Muscle of leg (tissue), 16 donors: ENCODE measurements around the gene TMEM40. TPM values are rescaled to one million over a fixed set of nuclear protein-coding genes. Genes with fewer than 3 reads are reported as not detected.

Experiments used
- DNase-seq: peaks from one replicate; pipeline ENCODE4 v3.0.0; 2013
- H3K27ac ChIP-seq: one replicate; pipeline ENCODE4 v1.5.1; 2013; ENCODE audit warnings: mild to moderate bottlenecking, low read length, control low read depth
- H3K27me3 ChIP-seq: one replicate; pipeline ENCODE4 v1.6.1; 2013; ENCODE audit warnings: low read length; ENCODE audit not compliant: control insufficient read depth, insufficient read depth
- H3K36me3 ChIP-seq: one replicate; pipeline ENCODE4 v1.6.1; 2013; ENCODE audit warnings: low read length; ENCODE audit not compliant: control insufficient read depth, insufficient read depth
- H3K4me1 ChIP-seq: one replicate; pipeline ENCODE4 v1.6.1; 2013; ENCODE audit warnings: low read length; ENCODE audit not compliant: control insufficient read depth, insufficient read depth
- H3K4me3 ChIP-seq: one replicate; pipeline ENCODE4 v1.5.1; 2013; ENCODE audit warnings: low read length, control low read depth
- H3K9me3 ChIP-seq: replicated peaks from 2 replicates; pipeline ENCODE4 v1.6.1; 2013; ENCODE audit warnings: low read depth, low read length; ENCODE audit not compliant: control insufficient read depth
- WGBS: methylation state at CpG from one replicate; pipeline ENCODE4 v1.1.5; 2013; ENCODE audit warnings: missing lambda C conversion rate; ENCODE audit not compliant: insufficient coverage; 5-methylcytosine and 5-hydroxymethylcytosine counted together
- long read RNA-seq, 11 donors: transcript quantifications; one replicate each; lab custom pipeline, GENCODE V29; 2026
- polyA plus RNA-seq, 8 donors: library from polyadenylated mRNA; unstranded; fragments of 120-200 nt; gene quantifications; one replicate each; pipeline versions ENCODE4 v1.2.1 to v1.2.3, GENCODE V29; 2013; ENCODE audit warnings: inconsistent platforms in 1 of 8, low replicate concordance in 1 of 8; ENCODE audit not compliant: insufficient read length in 8 of 8, insufficient read depth in 1 of 8
- total RNA-seq: library from RNA; stranded (reverse); fragments of 120-200 nt; gene quantifications from one replicate; pipeline ENCODE4 v1.2.4, GENCODE V29; 2013

Gene TMEM40, protein sequence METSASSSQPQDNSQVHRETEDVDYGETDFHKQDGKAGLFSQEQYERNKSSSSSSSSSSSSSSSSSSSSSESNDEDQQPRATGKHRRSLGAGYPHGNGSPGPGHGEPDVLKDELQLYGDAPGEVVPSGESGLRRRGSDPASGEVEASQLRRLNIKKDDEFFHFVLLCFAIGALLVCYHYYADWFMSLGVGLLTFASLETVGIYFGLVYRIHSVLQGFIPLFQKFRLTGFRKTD
- total RNA-seq (6.4 TPM), polyA plus RNA-seq (10 to 100 TPM in 5 of 8 donors, 1 to 10 TPM in 3; 8.7 to 16.8 (median 12.8) TPM)
- long read RNA-seq, donor 1 = 0 reads
- long read RNA-seq, donor 2 = 0 reads
- long read RNA-seq, donor 3, transcript TMEM40-202 (12 exons, 2,308 nt) = major isoform, 5 of 8 reads
- long read RNA-seq, donor 3, partial matches to known transcripts = 0 of 8 reads
- long read RNA-seq, donor 3, other reads (novel, unspliced or antisense) = 0 of 8 reads
- long read RNA-seq, donor 4, partial matches to known transcripts = 0 of 8 reads
- long read RNA-seq, donor 4, other reads (novel, unspliced or antisense) = 0 of 8 reads
- long read RNA-seq, donor 5, partial matches to known transcripts = 0 of 6 reads
- long read RNA-seq, donor 5, other reads (novel, unspliced or antisense) = 0 of 6 reads
- long read RNA-seq, donor 6, partial matches to known transcripts = 0 of 4 reads
- long read RNA-seq, donor 6, other reads (novel, unspliced or antisense) = 0 of 4 reads
- long read RNA-seq, donor 7, partial matches to known transcripts = 0 of 3 reads
- long read RNA-seq, donor 7, other reads (novel, unspliced or antisense) = 0 of 3 reads
- long read RNA-seq, donor 8, partial matches to known transcripts = 0 of 4 reads
- long read RNA-seq, donor 8, other reads (novel, unspliced or antisense) = 0 of 4 reads
- long read RNA-seq, donor 9, partial matches to known transcripts = 0 of 5 reads
- long read RNA-seq, donor 9, other reads (novel, unspliced or antisense) = 0 of 5 reads
- long read RNA-seq, donor 10, transcript TMEM40-204 (11 exons, 1,547 nt) = major isoform, 5 of 6 reads
- long read RNA-seq, donor 10, partial matches to known transcripts = 0 of 6 reads
- long read RNA-seq, donor 10, other reads (novel, unspliced or antisense) = 0 of 6 reads
- long read RNA-seq, donor 11, transcript TMEM40-202 (12 exons, 2,308 nt) = major isoform, 6 of 8 reads
- long read RNA-seq, donor 11, partial matches to known transcripts = 0 of 8 reads
- long read RNA-seq, donor 11, other reads (novel, unspliced or antisense) = 0 of 8 reads

DNA sequence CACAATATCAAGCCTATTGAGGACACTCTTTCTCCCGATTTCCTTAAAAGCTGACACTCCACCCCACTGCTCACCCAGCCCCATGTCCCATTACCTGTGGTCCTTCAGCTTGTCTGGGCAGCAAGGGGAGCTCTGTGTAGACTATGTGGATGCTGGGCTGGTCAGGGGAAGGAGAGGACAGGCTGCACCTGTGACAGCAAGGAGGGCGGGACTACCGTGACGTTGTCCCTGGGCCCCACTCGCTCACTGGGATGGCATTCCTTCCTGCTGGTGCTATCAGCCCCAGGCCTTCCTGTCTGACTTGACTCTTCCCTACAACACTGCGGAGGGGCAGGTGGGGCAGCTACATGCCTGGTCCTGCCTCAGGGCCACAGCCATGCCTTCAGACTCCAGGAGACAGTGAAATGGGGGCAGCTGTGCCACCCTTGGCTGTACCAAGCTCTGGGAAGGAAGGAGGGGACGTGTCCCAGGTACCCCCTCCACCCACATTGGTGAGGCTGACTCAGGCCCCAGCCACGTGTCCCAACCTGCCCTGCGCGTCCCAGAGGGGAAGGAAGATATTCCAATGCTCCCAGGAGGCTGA is at the start of gene TMEM40:
TSS of gene TMEM40 (minus strand) at position 163 of the 583 bp plus-strand sequence. CDS start 9,427 bp downstream, outside the sequence.
- WGBS = 82% methylated on average over 5 of the region's 10 CpGs
- peak; percentile 45 for DNase-seq
- no peaks in the 10 kb centered on the region for H3K36me3 ChIP-seq
- H3K9me3 ChIP-seq = no peaks in the 10 kb centered on the region
- H3K4me1 ChIP-seq = peaks cover 40% of the 10 kb centered on the region
- H3K27me3 ChIP-seq = no peaks in the 10 kb centered on the region
- peak within 1 kb of the TSS; percentile 86 for H3K27ac ChIP-seq
- no peak within 1 kb of the TSS for H3K4me3 ChIP-seq

DNA sequence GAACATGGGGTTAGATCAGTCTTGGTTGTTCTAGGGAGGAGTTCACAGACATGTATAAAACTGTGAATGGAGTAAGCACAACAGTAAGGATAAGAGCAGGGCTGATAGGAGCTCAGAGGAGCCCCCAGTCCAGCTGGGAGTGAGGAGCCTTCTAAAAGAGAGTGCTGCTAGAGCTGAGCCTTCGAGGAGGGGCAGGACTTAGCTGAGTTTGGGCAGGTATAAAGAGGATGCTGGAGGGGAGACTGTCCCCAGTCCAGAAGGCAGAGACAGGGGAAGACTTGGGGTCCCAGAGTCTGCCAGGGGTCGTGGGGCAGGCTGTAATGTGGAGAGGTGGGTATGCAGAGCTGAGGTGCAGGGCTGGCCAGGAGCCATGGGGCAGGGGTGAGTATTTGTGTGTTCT is 49.5 kb upstream of the TMEM40 start:
- 81% methylated on average over 2 of the region's 2 CpGs for WGBS
- Histone ChIP-seq H3K9me3 (no peaks in the 10 kb centered on the region), H3K27me3 (no peaks in the 10 kb centered on the region), H3K27ac (no peak overlapping the region), H3K36me3 (peaks cover 59% of the 10 kb centered on the region), H3K4me3 (no peak overlapping the region), H3K4me1 (peaks cover 29% of the 10 kb centered on the region)
- DNase-seq = no peak

DNA sequence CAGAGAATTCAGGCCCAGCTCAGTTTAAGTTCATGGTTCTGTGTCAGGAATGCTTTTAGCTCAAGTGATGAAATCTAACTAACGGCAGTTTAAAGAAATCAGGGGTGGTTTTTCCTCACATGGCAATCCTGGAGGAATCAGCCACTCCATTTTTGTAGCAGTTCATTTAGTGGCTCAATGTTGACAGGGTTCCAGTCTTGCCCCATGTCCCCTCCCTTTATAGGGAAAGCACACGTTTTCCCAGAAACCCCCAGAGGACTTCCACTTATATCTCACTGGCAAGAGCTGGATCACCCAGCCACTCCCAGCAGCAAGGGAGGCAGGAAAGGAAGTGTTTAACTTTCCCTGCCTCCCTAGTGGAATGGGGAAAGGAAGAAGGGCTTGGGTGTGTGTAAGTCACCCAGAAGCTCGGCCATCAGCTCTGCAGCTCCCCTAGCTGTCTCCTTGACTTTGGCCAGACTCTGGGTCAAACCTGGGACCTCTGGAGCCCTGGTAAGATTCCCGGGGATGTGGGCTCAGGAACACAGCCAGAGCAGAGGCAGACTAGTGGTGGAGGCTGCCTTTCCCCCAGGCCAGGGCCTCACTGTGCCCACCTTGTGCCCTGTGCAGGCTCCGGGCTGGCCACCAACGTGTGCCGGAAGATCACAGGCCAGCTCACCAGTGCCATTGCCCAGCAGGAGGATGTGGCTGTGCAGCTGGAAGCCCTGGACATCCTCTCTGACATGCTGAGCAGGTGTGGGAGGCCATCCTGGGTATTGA is 48.7 kb upstream of the TMEM40 start:
- Histone ChIP-seq H3K27me3 (no peaks in the 10 kb centered on the region), H3K4me3 (no peak overlapping the region), H3K4me1 (peaks cover 29% of the 10 kb centered on the region), H3K36me3 (peaks cover 56% of the 10 kb centered on the region), H3K9me3 (no peaks in the 10 kb centered on the region), H3K27ac (no peak overlapping the region)
- DNase-seq = no peak
- WGBS = 81% methylated on average over 5 of the region's 7 CpGs

- Histone ChIP-seq H3K36me3 (peaks cover 56% of the 10 kb centered on the region), H3K27ac (no peak overlapping the region), H3K4me3 (no peak overlapping the region), H3K27me3 (no peaks in the 10 kb centered on the region), H3K4me1 (peaks cover 29% of the 10 kb centered on the region), H3K9me3 (no peaks in the 10 kb centered on the region)
- DNase-seq = no peak
- WGBS = 100% methylated on average over 4 of the region's 9 CpGs
Measured at GRCh38 chr3:12807066-12807465, 48.0 kb upstream of the TMEM40 start.

GRCh38 chr3:12803371-12803770 is 44.3 kb upstream of the TMEM40 start:
- Histone ChIP-seq H3K9me3 (no peaks in the 10 kb centered on the region), H3K36me3 (peaks cover 46% of the 10 kb centered on the region), H3K4me3 (no peak overlapping the region), H3K27me3 (no peaks in the 10 kb centered on the region), H3K4me1 (peaks cover 23% of the 10 kb centered on the region), H3K27ac (no peak overlapping the region)
- WGBS = 95% methylated on average over 11 of the region's 12 CpGs
- DNase-seq = no peak

GRCh38 chr3:12799525-12800440 is 40.7 kb upstream of the TMEM40 start:
- WGBS = 81% methylated on average over 6 of the region's 7 CpGs
- DNase-seq = no peak
- Histone ChIP-seq H3K27ac (peak overlapping the region; percentile 85), H3K9me3 (no peaks in the 10 kb centered on the region), H3K4me3 (no peak overlapping the region), H3K27me3 (peaks cover 2% of the 10 kb centered on the region), H3K36me3 (peaks cover 16% of the 10 kb centered on the region), H3K4me1 (peaks cover 32% of the 10 kb centered on the region)

GRCh38 chr3:12798559-12799179 is 39.6 kb upstream of the TMEM40 start:
- 46% methylated on average over 8 of the region's 12 CpGs for WGBS
- H3K4me1 ChIP-seq = peaks cover 32% of the 10 kb centered on the region
- H3K27ac ChIP-seq = peak overlapping the region; percentile 94
- peak; percentile 74 for DNase-seq
- peaks cover 9% of the 10 kb centered on the region for H3K36me3 ChIP-seq
- H3K4me3 ChIP-seq = peak overlapping the region; percentile 86
- no peaks in the 10 kb centered on the region for H3K9me3 ChIP-seq
- peaks cover 2% of the 10 kb centered on the region for H3K27me3 ChIP-seq

- DNase-seq = no peak
- Histone ChIP-seq H3K4me3 (peak overlapping the region; percentile 86), H3K36me3 (peaks cover 3% of the 10 kb centered on the region), H3K27ac (peak overlapping the region; percentile 94), H3K4me1 (peaks cover 32% of the 10 kb centered on the region), H3K27me3 (peaks cover 2% of the 10 kb centered on the region), H3K9me3 (no peaks in the 10 kb centered on the region)
- 56% methylated on average over 5 of the region's 8 CpGs for WGBS
Measured at GRCh38 chr3:12797892-12798558, 39.0 kb upstream of the TMEM40 start.
